Activated T-cell treated with anti-CD3 and anti-CD28 coated beads, Interleukin-2, amount 50 U/mL, for 48 hours (primary cell): ENCODE results near the gene PARPBP.
"Not testable (repeated sequence)": the region's sequence is repeated elsewhere in the genome, so short reads cannot be mapped to it uniquely, and the experiment has no call there.

Experiments
- DNase-seq, 2 experiments: peaks; one replicate each; pipeline ENCODE4 v3.0.0-alpha.2; 2020

Gene PARPBP

GRCh38 chr12:102163383-102163782 lies 43.4 kb downstream of the PARPBP start:
- DNase-seq = no peak

- DNase-seq = no peak
These were observed 48.0 kb downstream of the PARPBP start for GRCh38 chr12:102167821-102168604.

GRCh38 chr12:102169922-102170621 lies 50.1 kb downstream of the PARPBP start:
- no peak for DNase-seq

GRCh38 chr12:102171951-102172350 lies 52.0 kb downstream of the PARPBP start:
- no peak for DNase-seq

GRCh38 chr12:102172436-102172835 lies 52.5 kb downstream of the PARPBP start:
- no peak for DNase-seq

GRCh38 chr12:102174117-102174516 lies 54.1 kb downstream of the PARPBP start:
- no peak for DNase-seq

- DNase-seq = no peak
These were observed 54.8 kb downstream of the PARPBP start for GRCh38 chr12:102174761-102175160.

GRCh38 chr12:102182635-102183034 lies 62.7 kb downstream of the PARPBP start:
- no peak for DNase-seq

GRCh38 chr12:102195826-102196225 lies 75.8 kb downstream of the PARPBP start:
- no peak for DNase-seq

GRCh38 chr12:102197789-102198188 lies 77.8 kb downstream of the PARPBP start, which contains the start of gene PMCH:
TSS of gene PMCH (minus strand) at chr12:102197833. CDS start at chr12:102197770, 63 bp downstream.
- DNase-seq = no peak

GRCh38 chr12:102201436-102202061 lies 81.6 kb downstream of the PARPBP start:
- no peak for DNase-seq

GRCh38 chr12:102202556-102202955 lies 82.6 kb downstream of the PARPBP start:
- DNase-seq = no peak

- DNase-seq = no peak
These were observed 84.0 kb downstream of the PARPBP start for GRCh38 chr12:102204025-102204424.

GRCh38 chr12:102215992-102216691 lies 96.2 kb downstream of the PARPBP start:
- DNase-seq = no peak

GRCh38 chr12:102220736-102221135 lies 100.8 kb downstream of the PARPBP start:
- DNase-seq = no peak

GRCh38 chr12:102227954-102228353 lies 108.0 kb downstream of the PARPBP start:
- DNase-seq = no peak

- no peak for DNase-seq
These were observed 112.1 kb downstream of the PARPBP start for GRCh38 chr12:102232036-102232435.

- DNase-seq = no peak
These were observed 112.5 kb downstream of the PARPBP start for GRCh38 chr12:102232446-102232845.

GRCh38 chr12:102234599-102234998 lies 114.6 kb downstream of the PARPBP start:
- no peak for DNase-seq

- DNase-seq = not testable (repeated sequence)
These were observed 120.9 kb downstream of the PARPBP start for GRCh38 chr12:102240859-102241258.
